Ectodermal cell (in vitro differentiated cells): Measurements from ENCODE around the gene OAF. TPM values are rescaled to one million over a fixed set of nuclear protein-coding genes. Genes with fewer than 3 reads are reported as not detected.
A peak's percentile ranks its signal among the peaks of the same experiment; 100 is the strongest.

Experiments
- H3K27ac ChIP-seq: 2 replicates; pipeline ENCODE4 v1.7.0; 2013; ENCODE audit warnings: mild to moderate bottlenecking, low read depth, low read length; ENCODE audit not compliant: insufficient read depth, poor library complexity, severe bottlenecking
- H3K27me3 ChIP-seq: 2 replicates; pipeline ENCODE4 v1.7.0; 2013; ENCODE audit warnings: mild to moderate bottlenecking, low read length; ENCODE audit not compliant: insufficient read depth, control insufficient read depth, poor library complexity, severe bottlenecking
- H3K36me3 ChIP-seq: one replicate; pipeline ENCODE4 v1.7.0; 2013; ENCODE audit warnings: low read length; ENCODE audit not compliant: control insufficient read depth, insufficient read depth
- H3K4me1 ChIP-seq: one replicate; pipeline ENCODE4 v1.7.0; 2013; ENCODE audit warnings: low read length; ENCODE audit not compliant: control insufficient read depth, insufficient read depth
- H3K4me3 ChIP-seq: 2 replicates; pipeline ENCODE4 v1.7.0; 2013; ENCODE audit warnings: low read depth, low read length, control low read depth; ENCODE audit not compliant: insufficient read depth
- H3K9me3 ChIP-seq: 2 replicates; pipeline ENCODE4 v1.7.0; 2013; ENCODE audit warnings: mild to moderate bottlenecking, low read length, moderate library complexity; ENCODE audit not compliant: control insufficient read depth
- WGBS, 2 experiments: methylation state at CpG; one replicate each; pipeline ENCODE4 v1.1.7; 2013; ENCODE audit warnings: missing lambda C conversion rate in 2 of 2; 5-methylcytosine and 5-hydroxymethylcytosine counted together
- polyA plus RNA-seq, 4 experiments: library from polyadenylated mRNA; stranded (reverse); fragments of 50-300 nt; gene quantifications; one replicate each; pipeline ENCODE4 v1.2.3, GENCODE V29; 2013

The OAF gene
- 4.1 TPM for polyA plus RNA-seq (2013, experiment 1 of 4)
- polyA plus RNA-seq (2013, experiment 2 of 4): 3.5 TPM
- polyA plus RNA-seq (2013, experiment 3 of 4): 3.0 TPM
- polyA plus RNA-seq (2013, experiment 4 of 4): 4.5 TPM

- 0 to 1% methylated on average over 104 to 108 of the region's 108 CpGs for WGBS, 2 experiments
- Histone ChIP-seq H3K27me3 (peaks cover 82% of the 10 kb centered on the region), H3K4me1 (peaks cover 20% of the 10 kb centered on the region), H3K27ac (no peak within 1 kb of the TSS), H3K36me3 (no peaks in the 10 kb centered on the region), H3K9me3 (no peaks in the 10 kb centered on the region), H3K4me3 (peak within 1 kb of the TSS; percentile 42)
These were observed at the start of gene OAF for GRCh38 chr11:120210626-120211521. OAF (plus strand) TSS chr11:120211032; CDS start chr11:120211280, 248 bp downstream.

- 93% methylated on average over 11 of the region's 11 CpGs for WGBS, 2 experiments
- Histone ChIP-seq H3K36me3 (no peaks in the 10 kb centered on the region), H3K27ac (no peak overlapping the region), H3K4me3 (no peak overlapping the region), H3K9me3 (no peaks in the 10 kb centered on the region), H3K27me3 (peaks cover 69% of the 10 kb centered on the region), H3K4me1 (peaks cover 5% of the 10 kb centered on the region)
These were observed 43.2 kb upstream of the OAF start for GRCh38 chr11:120167659-120168058.

GRCh38 chr11:120168108-120168959 lies 42.5 kb upstream of the OAF start:
- Histone ChIP-seq H3K4me1 (peaks cover 8% of the 10 kb centered on the region), H3K36me3 (no peaks in the 10 kb centered on the region), H3K9me3 (no peaks in the 10 kb centered on the region), H3K27me3 (peaks cover 71% of the 10 kb centered on the region), H3K27ac (no peak overlapping the region), H3K4me3 (peak overlapping the region; percentile 39)
- WGBS, 2 experiments: 47 to 48% methylated on average over 35 of the region's 35 CpGs

- Histone ChIP-seq H3K27me3 (peaks cover 71% of the 10 kb centered on the region), H3K4me3 (peak overlapping the region; percentile 39), H3K27ac (no peak overlapping the region), H3K36me3 (no peaks in the 10 kb centered on the region), H3K9me3 (no peaks in the 10 kb centered on the region), H3K4me1 (peaks cover 10% of the 10 kb centered on the region)
- WGBS, 2 experiments: 4% methylated on average over 71 of the region's 71 CpGs
These were observed 41.7 kb upstream of the OAF start for GRCh38 chr11:120168960-120169681.

GRCh38 chr11:120169981-120170698 lies 40.7 kb upstream of the OAF start:
- no peak overlapping the region for H3K4me3 ChIP-seq
- H3K36me3 ChIP-seq: no peaks in the 10 kb centered on the region
- H3K9me3 ChIP-seq: no peaks in the 10 kb centered on the region
- H3K4me1 ChIP-seq: peaks cover 10% of the 10 kb centered on the region
- WGBS, 2 experiments: 88% methylated on average over 27 of the region's 27 CpGs
- no peak overlapping the region for H3K27ac ChIP-seq
- H3K27me3 ChIP-seq: peaks cover 67% of the 10 kb centered on the region

GRCh38 chr11:120170741-120171261 lies 40.0 kb upstream of the OAF start:
- Histone ChIP-seq H3K4me1 (peaks cover 10% of the 10 kb centered on the region), H3K9me3 (no peaks in the 10 kb centered on the region), H3K4me3 (no peak overlapping the region), H3K27ac (no peak overlapping the region), H3K36me3 (no peaks in the 10 kb centered on the region), H3K27me3 (peaks cover 66% of the 10 kb centered on the region)
- WGBS, 2 experiments: 90% methylated on average over 12 of the region's 12 CpGs

- H3K4me1 ChIP-seq: peaks cover 10% of the 10 kb centered on the region
- 56 to 58% methylated on average over 24 of the region's 24 CpGs for WGBS, 2 experiments
- peaks cover 57% of the 10 kb centered on the region for H3K27me3 ChIP-seq
- no peak overlapping the region for H3K27ac ChIP-seq
- no peak overlapping the region for H3K4me3 ChIP-seq
- H3K36me3 ChIP-seq: no peaks in the 10 kb centered on the region
- H3K9me3 ChIP-seq: no peaks in the 10 kb centered on the region
These were observed 38.5 kb upstream of the OAF start for GRCh38 chr11:120172054-120172911.

- Histone ChIP-seq H3K9me3 (no peaks in the 10 kb centered on the region), H3K27me3 (peaks cover 48% of the 10 kb centered on the region), H3K4me3 (no peak overlapping the region), H3K4me1 (peaks cover 10% of the 10 kb centered on the region), H3K27ac (no peak overlapping the region), H3K36me3 (no peaks in the 10 kb centered on the region)
- 71 to 75% methylated on average over 11 of the region's 11 CpGs for WGBS, 2 experiments
These were observed 37.7 kb upstream of the OAF start for GRCh38 chr11:120173019-120173705.
